GM12878 (cell line): ENCODE measurements around the gene SLC6A3. TPM values are rescaled to one million over a fixed set of nuclear protein-coding genes. Genes with fewer than 3 reads are reported as not detected.

ENCODE experiments used
- ATAC-seq: fragments of 200-7000 bp; cut with Tn5 transposase; 3 replicates; pipeline ENCODE4 v1.9.1; 2020; ENCODE audit warnings: mild to moderate bottlenecking, moderate library complexity
- BruUV-seq: library from RNA; stranded (reverse); fragments of 400-500 nt; replicated peaks from 2 replicates; lab custom pipeline; 2021; lab: Mats Ljungman, UMichigan
- CTCF ChIA-PET: fragments of 300-600 bp; sonication (Branson Sonifier 250); formaldehyde crosslinking; extraction: SDS; loops from one replicate; lab custom pipeline; 2021; ENCODE audit warnings: inconsistent platforms; lab: Yijun Ruan, JAX
- POLR2A ChIA-PET: fragments of 350-600 bp; formaldehyde crosslinking; extraction: SDS; loops from one replicate; lab custom pipeline; 2021; ENCODE audit warnings: inconsistent platforms; lab: Charles Lee
- RAD21 ChIA-PET: fragments of 300-600 bp; sonication (Branson Sonifier 250); formaldehyde crosslinking; loops from one replicate; lab custom pipeline; 2023; ENCODE audit warnings: antibody characterized with exemption; ENCODE audit not compliant: unreplicated experiment; lab: Charles Lee
- SMC1A ChIA-PET: fragments of 300-600 bp; sonication (Branson Sonifier 250); formaldehyde crosslinking; loops from one replicate; lab custom pipeline; 2023; ENCODE audit not compliant: unreplicated experiment, uncharacterized antibody; lab: Charles Lee
- DNase-seq: peaks from one replicate; pipeline ENCODE4 v3.0.0-alpha.2; 2011; ENCODE audit warnings: low read depth, low spot score
- FAIRE-seq: peaks from 3 replicates; lab custom pipeline; 2011; peaks lifted over from hg19 to GRCh38; lab: Jason Lieb, UNC
- H2AFZ ChIP-seq: 2 replicates; pipeline ENCODE4 v1.6.0; 2011; ENCODE audit warnings: low read depth, low read length, control low read depth; ENCODE audit not compliant: control insufficient read depth
- H3K27ac ChIP-seq: 2 replicates; pipeline ENCODE4 v1.5.1; 2011; ENCODE audit warnings: control low read depth; ENCODE audit not compliant: control insufficient read depth, insufficient read depth
- H3K27me3 ChIP-seq, 2 experiments: replicated peaks in 1 of 2; 2 replicates each; pipeline versions ENCODE4 v1.6.0 to v1.6.1; 2011; ENCODE audit warnings: low read length in 1 of 2; ENCODE audit not compliant: control insufficient read depth in 2 of 2, insufficient read depth in 2 of 2
- H3K36me3 ChIP-seq, 2 experiments: 2 replicates each; pipeline ENCODE4 v1.5.1; 2011; ENCODE audit warnings: low read length in 1 of 2; ENCODE audit not compliant: control insufficient read depth in 2 of 2, insufficient read depth in 2 of 2
- H3K4me1 ChIP-seq: 2 replicates; pipeline ENCODE4 v1.6.1; 2011; ENCODE audit warnings: mild to moderate bottlenecking, low read length, moderate library complexity, mixed read lengths; ENCODE audit not compliant: control insufficient read depth, insufficient read depth
- H3K4me2 ChIP-seq: 2 replicates; pipeline ENCODE4 v1.6.0; 2011; ENCODE audit warnings: control low read depth; ENCODE audit not compliant: control insufficient read depth, insufficient read depth
- H3K4me3 ChIP-seq: fragments of 200-600 bp; sonication (generic); 2 replicates; pipeline ENCODE4 v1.5.1; 2016
- H3K79me2 ChIP-seq: 2 replicates; pipeline ENCODE4 v1.6.0; 2011; ENCODE audit warnings: low read length; ENCODE audit not compliant: control insufficient read depth, insufficient read depth
- H3K9ac ChIP-seq: 2 replicates; pipeline ENCODE4 v1.8.0; 2011; ENCODE audit warnings: low read length, control low read depth, mixed read lengths; ENCODE audit not compliant: control insufficient read depth, insufficient read depth
- H3K9me3 ChIP-seq: replicated peaks from 3 replicates; pipeline ENCODE4 v1.5.1; 2011; ENCODE audit warnings: mild to moderate bottlenecking, low read length; ENCODE audit not compliant: control insufficient read depth, insufficient read depth
- H4K20me1 ChIP-seq: 2 replicates; pipeline ENCODE4 v1.6.0; 2011; ENCODE audit not compliant: control insufficient read depth, insufficient read depth
- CHD1 ChIP-seq: IDR thresholded peaks from 2 replicates; pipeline ENCODE4 v1.6.1; 2012; ENCODE audit warnings: low read depth, low read length, improper control_type of control experiment
- GABPA ChIP-seq: IDR thresholded peaks from 2 replicates; pipeline ENCODE4 v1.6.1; 2014; ENCODE audit warnings: antibody characterized with exemption, low read depth, mild to moderate bottlenecking, inconsistent platforms
- HCFC1 ChIP-seq: fragments of 150-350 bp; IDR thresholded peaks from 2 replicates; pipeline ENCODE4 v1.6.1; 2014; ENCODE audit warnings: low read length
- IRF5 ChIP-seq: fragments of 450-650 bp; IDR thresholded peaks from 2 replicates; pipeline ENCODE4 v1.6.1; 2017; ENCODE audit warnings: borderline replicate concordance
- KDM1A ChIP-seq: fragments of 200-600 bp; sonication (generic); IDR thresholded peaks from 2 replicates; pipeline ENCODE4 v1.6.1; 2016; ENCODE audit warnings: borderline replicate concordance
- MTA2 ChIP-seq: fragments of 450-650 bp; IDR thresholded peaks from 2 replicates; pipeline ENCODE4 v1.6.1; 2016; ENCODE audit warnings: low read depth, mild to moderate bottlenecking, moderate library complexity
- POLR2A ChIP-seq: IDR thresholded peaks from 2 replicates; pipeline ENCODE4 v1.6.1; 2011; ENCODE audit warnings: low read depth, mild to moderate bottlenecking, low read length
- SIN3A ChIP-seq: IDR thresholded peaks from 2 replicates; pipeline ENCODE4 v1.6.1; 2012; ENCODE audit warnings: low read depth, low read length, improper control_type of control experiment
- YBX1 ChIP-seq: fragments of 450-650 bp; IDR thresholded peaks from 2 replicates; pipeline ENCODE4 v1.6.1; 2016; ENCODE audit warnings: antibody characterized with exemption
- WGBS: methylation state at CpG from one replicate; pipeline ENCODE4 v1.1.6; 2016; ENCODE audit warnings: low lambda C conversion rate; ENCODE audit not compliant: insufficient replicate concordance, insufficient coverage; ENCODE audit errors: missing lambda C conversion rate; 5-methylcytosine and 5-hydroxymethylcytosine counted together
- in situ Hi-C: fragments of 300-500 bp; cut with MboI; formaldehyde crosslinking; loops from 9 replicates; pipeline ENCODE4 v1.14.3; 2018; ENCODE audit warnings: mixed read lengths
- intact Hi-C: fragments of 100-400 bp; cut with micrococcal nuclease; formaldehyde crosslinking; loops from one replicate; pipeline ENCODE4 v1.14.2; 2022; ENCODE audit not compliant: unreplicated experiment
- polyA plus RNA-seq, 11 experiments: library from polyadenylated mRNA; depleted of rRNA in 4 of 11; unstranded in 6 of 11; stranded (reverse) in 5 of 11; fragments of >200 nt; fragmentation: Nextera tagmentation in 4 of 11; fragmentation: Illumina TruSeq in 1 of 11; extraction: Ambion mirVana in 4 of 11; extraction: Trizol in 1 of 11; gene quantifications; 1 replicate in 1 of 11; 2 replicates in 10 of 11; pipeline versions ENCODE4 v1.2.1 to v1.2.3, GENCODE V29; 2011 to 2016; ENCODE audit warnings: inconsistent platforms in 2 of 11, missing spikeins in 2 of 11, low read depth in 1 of 11
- total RNA-seq, 4 experiments: library from RNA; depleted of rRNA in 3 of 4; stranded (reverse); fragments of >200 nt in 3 of 4; fragmentation: Illumina TruSeq in 1 of 4; extraction: Trizol in 1 of 4; gene quantifications; 2 replicates each; pipeline versions ENCODE4 v1.2.1 to v1.2.3, GENCODE V29; 2013 to 2021
- TF ChIP-seq, protein P1 (sequence below): fragments of 450-650 bp; IDR thresholded peaks from 2 replicates; pipeline ENCODE4 v1.6.1; 2017; ENCODE audit warnings: low read depth, mild to moderate bottlenecking, moderate library complexity

SLC6A3 gene
- total and polyA plus RNA-seq, 10 of the 15 experiments (the other 5 are each of a cell fraction or from before 2014, with no cell fraction given): 0.01 TPM; not detected in 9

DNA sequence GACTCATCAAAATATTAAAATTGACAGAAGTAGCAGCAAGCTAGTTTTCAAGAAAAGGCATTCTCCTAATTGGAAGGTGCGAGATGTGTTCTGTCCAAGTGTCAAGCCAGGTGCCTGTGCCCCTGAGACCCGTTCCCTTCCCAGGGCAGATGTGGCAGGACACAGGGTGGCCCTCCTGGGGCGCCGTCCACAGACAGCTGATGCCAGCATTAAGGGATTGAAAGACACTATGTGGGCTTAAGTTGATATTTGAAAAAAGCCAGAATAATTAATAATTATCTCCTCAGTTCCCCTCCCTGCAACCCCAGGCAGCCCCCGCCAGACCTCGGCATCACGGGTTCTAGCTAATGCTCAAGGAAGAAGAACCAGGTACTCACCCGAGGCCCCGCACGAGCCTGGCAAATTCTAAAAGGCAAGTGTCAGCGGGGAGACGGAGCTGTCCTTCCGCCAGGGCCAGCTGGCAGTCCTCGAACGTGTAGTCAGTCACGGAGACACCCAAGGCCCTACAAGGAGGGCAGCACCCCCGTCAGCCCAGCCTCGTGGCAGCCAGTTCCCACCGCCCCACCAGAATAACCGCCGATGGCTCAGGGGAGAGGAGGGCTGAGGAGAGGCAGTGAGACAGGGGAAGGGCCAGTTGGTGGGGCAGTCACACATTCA, 29.1 kb upstream of the SLC6A3 start:
- CTCF ChIA-PET: interaction anchor here (1.4 kb wide), 2 partner anchors 171 to 306 kb away, joined by 3 to 4 read pairs; no protein-coding TSS in a partner anchor
- Histone ChIP-seq H3K9ac (no peak overlapping the region), H3K4me1 (no peaks in the 10 kb centered on the region), H3K36me3 (peaks cover 27 to 58% of the 10 kb centered on the region in 2 experiments), H3K27me3 (no peaks in the 10 kb centered on the region), H3K79me2 (no peaks in the 10 kb centered on the region), H4K20me1 (no peaks in the 10 kb centered on the region), H3K4me3 (no peak overlapping the region), H3K9me3 (no peaks in the 10 kb centered on the region), H2AFZ (no peak overlapping the region), H3K27ac (no peak overlapping the region), H3K4me2 (no peak overlapping the region)
- FAIRE-seq (no peak), DNase-seq (no peak), ATAC-seq (no peak)
- BruUV-seq: no TSS peak
- TF ChIP-seq MTA2: no peak
- peak; percentile 31; the same call in 1 of the 2 replicates for TF ChIP-seq POLR2A
- in situ Hi-C loops (no loop called here), intact Hi-C loops (no loop called here)
- WGBS: 94% methylated on average over 21 of the region's 21 CpGs
- SMC1A ChIA-PET: interaction anchor here (1.0 kb wide), 1 partner anchor 17 kb away, joined by 3 read pairs; no protein-coding TSS in a partner anchor
- RAD21 ChIA-PET: no interaction called here
- POLR2A ChIA-PET: interaction anchor here (1.0 kb wide), 1 partner anchor 15 kb away, joined by 3 read pairs; no protein-coding TSS in a partner anchor

- ChIA-PET POLR2A (interaction anchor here (1.0 kb wide), 1 partner anchor 15 kb away, joined by 3 read pairs; no protein-coding TSS in a partner anchor), SMC1A (interaction anchor here (1.0 kb wide), 1 partner anchor 18 kb away, joined by 3 read pairs; no protein-coding TSS in a partner anchor), RAD21 (no interaction called here), CTCF (interaction anchor here (1.4 kb wide), 1 partner anchor 171 kb away, joined by 4 read pairs; no protein-coding TSS in a partner anchor)
- no peaks in the 10 kb centered on the region for H4K20me1 ChIP-seq
- H2AFZ ChIP-seq: no peak overlapping the region
- WGBS: 94% methylated on average over 12 of the region's 12 CpGs
- no peaks in the 10 kb centered on the region for H3K79me2 ChIP-seq
- no peak overlapping the region for H3K4me3 ChIP-seq
- FAIRE-seq (no peak), ATAC-seq (no peak), DNase-seq (no peak)
- H3K27ac ChIP-seq: no peak overlapping the region
- no peak overlapping the region for H3K9ac ChIP-seq
- H3K36me3 ChIP-seq: peaks cover 22 to 59% of the 10 kb centered on the region in 2 experiments
- in situ Hi-C loops: no loop called here
- intact Hi-C loops: no loop called here
- no peak overlapping the region for H3K4me2 ChIP-seq
- TSS peak; percentile 25 for BruUV-seq
- no peaks in the 10 kb centered on the region for H3K27me3 ChIP-seq
- no peaks in the 10 kb centered on the region for H3K9me3 ChIP-seq
- no peaks in the 10 kb centered on the region for H3K4me1 ChIP-seq
- TF ChIP-seq, protein P1, sequence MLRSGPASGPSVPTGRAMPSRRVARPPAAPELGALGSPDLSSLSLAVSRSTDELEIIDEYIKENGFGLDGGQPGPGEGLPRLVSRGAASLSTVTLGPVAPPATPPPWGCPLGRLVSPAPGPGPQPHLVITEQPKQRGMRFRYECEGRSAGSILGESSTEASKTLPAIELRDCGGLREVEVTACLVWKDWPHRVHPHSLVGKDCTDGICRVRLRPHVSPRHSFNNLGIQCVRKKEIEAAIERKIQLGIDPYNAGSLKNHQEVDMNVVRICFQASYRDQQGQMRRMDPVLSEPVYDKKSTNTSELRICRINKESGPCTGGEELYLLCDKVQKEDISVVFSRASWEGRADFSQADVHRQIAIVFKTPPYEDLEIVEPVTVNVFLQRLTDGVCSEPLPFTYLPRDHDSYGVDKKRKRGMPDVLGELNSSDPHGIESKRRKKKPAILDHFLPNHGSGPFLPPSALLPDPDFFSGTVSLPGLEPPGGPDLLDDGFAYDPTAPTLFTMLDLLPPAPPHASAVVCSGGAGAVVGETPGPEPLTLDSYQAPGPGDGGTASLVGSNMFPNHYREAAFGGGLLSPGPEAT: no peak
- TF ChIP-seq SIN3A (no peak), IRF5 (no peak), HCFC1 (no peak), GABPA (no peak), YBX1 (no peak), CHD1 (no peak), KDM1A (no peak)
Observed at GRCh38 chr5:1473746-1474145, 28.5 kb upstream of the SLC6A3 start.
